SK-N-SH (cell line): Measurements from ENCODE around the gene UBE2G1. TPM values are rescaled to one million over a fixed set of nuclear protein-coding genes. Genes with fewer than 3 reads are reported as not detected.

Source experiments
- CTCF ChIA-PET: fragments of 300-600, 350-600 bp; formaldehyde crosslinking; extraction: SDS; loops from one replicate; lab custom pipeline; 2021; lab: Yijun Ruan, JAX
- POLR2A ChIA-PET: fragments of 350-600 bp; sonication (Branson Sonifier 250); formaldehyde crosslinking; extraction: SDS; loops from one replicate; lab custom pipeline; 2020; ENCODE audit warnings: antibody characterized with exemption, inconsistent platforms; lab: Yijun Ruan, JAX
- DNase-seq: peaks from one replicate; pipeline ENCODE4 v3.0.0; 2012
- H2AFZ ChIP-seq: fragments of 200-600 bp; sonication (generic); 2 replicates; pipeline ENCODE4 v1.8.1; 2016; ENCODE audit warnings: antibody characterized with exemption, mild to moderate bottlenecking, low read depth
- H3F3A ChIP-seq: fragments of 200-600 bp; sonication (generic); replicated peaks from 2 replicates; pipeline ENCODE3; 2016; ENCODE audit warnings: antibody characterized with exemption, mild to moderate bottlenecking; ENCODE audit not compliant: insufficient read depth
- H3K27ac ChIP-seq, 2 experiments: fragments of 200-500 bp in 1 of 2; fragments of 200-600 bp in 1 of 2; sonication (Bioruptor generic) in 1 of 2; sonication (generic), shearing (Covaris generic) in 1 of 2; 2 replicates each; pipeline versions ENCODE4 v1.5.1 to v1.6.1; 2014 to 2016; ENCODE audit warnings: low read depth in 2 of 2, inconsistent platforms in 1 of 2, low read length in 1 of 2, mild to moderate bottlenecking in 1 of 2, mixed read lengths in 1 of 2
- H3K27me3 ChIP-seq: fragments of 200-600 bp; sonication (generic), shearing (Covaris generic); 2 replicates; pipeline ENCODE4 v1.6.1; 2016; ENCODE audit warnings: mixed run types; ENCODE audit not compliant: insufficient read depth
- H3K36me3 ChIP-seq, 2 experiments: fragments of 200-500 bp in 1 of 2; fragments of 200-600 bp in 1 of 2; sonication (Bioruptor generic) in 1 of 2; sonication (generic) in 1 of 2; replicated peaks in 1 of 2; 2 replicates each; pipeline versions ENCODE3 to v1.5.1; 2014 to 2016; ENCODE audit warnings: low read length in 1 of 2, mild to moderate bottlenecking in 1 of 2; ENCODE audit not compliant: insufficient read depth in 2 of 2, control insufficient read depth in 1 of 2
- H3K4me1 ChIP-seq, 2 experiments: fragments of 200-500 bp in 1 of 2; fragments of 200-600 bp in 1 of 2; sonication (Bioruptor generic) in 1 of 2; sonication (generic), shearing (Covaris generic) in 1 of 2; 2 replicates each; pipeline versions ENCODE4 v1.5.1 to v1.6.1; 2014 to 2016; ENCODE audit warnings: low read depth in 1 of 2, low read length in 1 of 2, mixed run types in 1 of 2; ENCODE audit not compliant: insufficient read depth in 2 of 2, control insufficient read depth in 1 of 2
- H3K4me2 ChIP-seq: fragments of 200-600 bp; sonication (generic), shearing (Covaris generic); 2 replicates; pipeline ENCODE4 v1.6.1; 2017; ENCODE audit warnings: mixed run types
- H3K4me3 ChIP-seq, 2 experiments: fragments of 200-500 bp in 1 of 2; fragments of 200-600 bp in 1 of 2; sonication (Bioruptor generic) in 1 of 2; sonication (generic), shearing (Covaris generic) in 1 of 2; 2 replicates each; pipeline versions ENCODE4 v1.5.1 to v1.8.1; 2014 to 2016; ENCODE audit warnings: low read depth in 2 of 2, inconsistent platforms in 1 of 2, low read length in 1 of 2, mild to moderate bottlenecking in 1 of 2, mixed read lengths in 1 of 2, moderate library complexity in 1 of 2
- H3K79me2 ChIP-seq: fragments of 200-600 bp; sonication (generic); 2 replicates; pipeline ENCODE4 v1.8.1; 2017; ENCODE audit warnings: mild to moderate bottlenecking; ENCODE audit not compliant: insufficient read depth
- H3K9ac ChIP-seq: fragments of 200-600 bp; sonication (generic); 2 replicates; pipeline ENCODE4 v1.6.1; 2017; ENCODE audit warnings: mixed run types
- H3K9me2 ChIP-seq: fragments of 200-600 bp; sonication (generic); 2 replicates; pipeline ENCODE4 v1.6.1; 2017; ENCODE audit warnings: mixed run types
- H3K9me3 ChIP-seq: fragments of 200-600 bp; sonication (generic); 2 replicates; pipeline ENCODE4 v1.6.1; 2017; ENCODE audit warnings: mixed run types, mild to moderate bottlenecking, moderate library complexity
- H4K20me1 ChIP-seq: fragments of 200-600 bp; sonication (generic); 2 replicates; pipeline ENCODE4 v1.6.1; 2017; ENCODE audit warnings: mild to moderate bottlenecking, mixed run types; ENCODE audit not compliant: insufficient read depth
- EZH2phosphoT487 ChIP-seq: fragments of 200-600 bp; sonication (generic); IDR thresholded peaks from 2 replicates; pipeline ENCODE4 v1.6.1; 2017; ENCODE audit warnings: low read depth, mixed run types, mild to moderate bottlenecking, antibody characterized with exemption, moderate library complexity, borderline replicate concordance
- GATA2 ChIP-seq: sonication (generic); formaldehyde crosslinking; IDR thresholded peaks from 2 replicates; pipeline ENCODE4 v1.5.0; 2020; ENCODE audit warnings: mild to moderate bottlenecking, missing genetic modification reagents
- IRF3 ChIP-seq: fragments of 150-350 bp; IDR thresholded peaks from 2 replicates; pipeline ENCODE4 v1.6.1; 2016; ENCODE audit warnings: mild to moderate bottlenecking, low read depth, low read length
- JUND ChIP-seq: IDR thresholded peaks from 2 replicates; pipeline ENCODE4 v1.4.0; 2012
- MEF2A ChIP-seq: IDR thresholded peaks from 2 replicates; pipeline ENCODE4 v1.4.0; 2012; ENCODE audit warnings: low read depth, borderline replicate concordance
- MXI1 ChIP-seq: IDR thresholded peaks from 2 replicates; pipeline ENCODE4 v1.6.1; 2012; ENCODE audit warnings: mild to moderate bottlenecking, low read depth, low read length, improper control_type of control experiment
- NRF1 ChIP-seq: IDR thresholded peaks from 2 replicates; pipeline ENCODE4 v1.6.1; 2012; ENCODE audit warnings: low read depth, mild to moderate bottlenecking, low read length
- PBX3 ChIP-seq: IDR thresholded peaks from 2 replicates; pipeline ENCODE4; 2012
- RCOR1 ChIP-seq: fragments of 150-350 bp; IDR thresholded peaks from 2 replicates; pipeline ENCODE4 v1.6.1; 2017; ENCODE audit warnings: antibody characterized with exemption, low read length
- REST ChIP-seq: IDR thresholded peaks from 2 replicates; pipeline ENCODE4 v1.6.1; 2012; ENCODE audit warnings: mild to moderate bottlenecking, low read depth, low read length, moderate library complexity
- RXRA ChIP-seq: IDR thresholded peaks from 2 replicates; pipeline ENCODE4 v1.4.0; 2012; ENCODE audit warnings: low read depth, mild to moderate bottlenecking, borderline replicate concordance
- SMC3 ChIP-seq: IDR thresholded peaks from 2 replicates; pipeline ENCODE4 v1.6.1; 2012; ENCODE audit warnings: low read depth, low read length, improper control_type of control experiment
- TAF1 ChIP-seq: IDR thresholded peaks from 2 replicates; pipeline ENCODE4 v1.6.1; 2012; ENCODE audit warnings: low read depth, mild to moderate bottlenecking, low read length, moderate library complexity, borderline replicate concordance
- TCF12 ChIP-seq: IDR thresholded peaks from 2 replicates; pipeline ENCODE4 v1.4.0; 2012
- TEAD4 ChIP-seq: IDR thresholded peaks from 2 replicates; pipeline ENCODE4 v1.4.0; 2012; ENCODE audit warnings: mild to moderate bottlenecking, borderline replicate concordance; ENCODE audit not compliant: insufficient read depth
- ZBTB33 ChIP-seq: IDR thresholded peaks from 2 replicates; pipeline ENCODE4 v1.4.0; 2012; ENCODE audit warnings: low read depth, borderline replicate concordance
- WGBS: methylation state at CpG from one replicate; pipeline ENCODE4 v1.1.6; 2017; ENCODE audit warnings: low lambda C conversion rate; 5-methylcytosine and 5-hydroxymethylcytosine counted together
- polyA plus RNA-seq, 3 experiments: library from polyadenylated mRNA; depleted of rRNA; stranded (reverse); fragments of >200 nt; gene quantifications; 2 replicates each; pipeline ENCODE4 v1.2.3, GENCODE V29; 2012

Gene UBE2G1
- polyA plus RNA-seq, 1 of the 3 experiments (the other 2 are of a cell fraction), result 23.2 TPM

GRCh38 chr17:4272213-4272971 lies 94.1 kb downstream of the UBE2G1 start:
- Histone ChIP-seq H3K4me1 (no peaks in the 10 kb centered on the region), H3K4me2 (no peak overlapping the region), H3K9ac (no peak overlapping the region), H3K9me2 (no peaks in the 10 kb centered on the region), H3K27ac (no peak overlapping the region), H3K79me2 (peaks cover 44% of the 10 kb centered on the region; the same call in 1 of the 2 replicates), H3K9me3 (no peaks in the 10 kb centered on the region), H3K36me3 (peaks cover 27 to 43% of the 10 kb centered on the region in 2 experiments), H4K20me1 (no peaks in the 10 kb centered on the region), H3K4me3 (no peak overlapping the region)
- 80% methylated on average over 6 of the region's 6 CpGs for WGBS
- TF ChIP-seq PBX3, result no peak
- no peak for TF ChIP-seq MXI1
- no peak for TF ChIP-seq EZH2phosphoT487
- TF ChIP-seq TEAD4, result no peak
- TF ChIP-seq, all 33 proteins: peak for 0
- no peaks in the 10 kb centered on the region for H3K27me3 ChIP-seq
- H2AFZ ChIP-seq, result no peak overlapping the region
- POLR2A ChIA-PET, result no interaction called here
- no peak for DNase-seq
- CTCF ChIA-PET, result interaction anchor here (0.7 to 1.1 kb wide), 2 partner anchors 21 to 31 kb away, joined by 3 to 4 read pairs; no protein-coding TSS in a partner anchor
- no peaks in the 10 kb centered on the region for H3F3A ChIP-seq

GRCh38 chr17:4270736-4271135 lies 95.7 kb downstream of the UBE2G1 start:
- no peaks in the 10 kb centered on the region for H3K9me2 ChIP-seq
- H3K36me3 ChIP-seq, result peaks cover 19 to 40% of the 10 kb centered on the region in 2 experiments
- no peaks in the 10 kb centered on the region for H3K4me1 ChIP-seq
- no peak for DNase-seq
- no peaks in the 10 kb centered on the region for H3K27me3 ChIP-seq
- H2AFZ ChIP-seq, result no peak overlapping the region
- H3K79me2 ChIP-seq, result peaks cover 27% of the 10 kb centered on the region; the same call in 1 of the 2 replicates
- ChIA-PET POLR2A (no interaction called here), CTCF (no interaction called here)
- 81% methylated on average over 3 of the region's 3 CpGs for WGBS
- H3F3A ChIP-seq, result peaks cover 4% of the 10 kb centered on the region
- no peaks in the 10 kb centered on the region for H3K9me3 ChIP-seq
- H3K4me3 ChIP-seq, result no peak overlapping the region
- no peak overlapping the region for H3K9ac ChIP-seq
- H4K20me1 ChIP-seq, result no peaks in the 10 kb centered on the region
- H3K27ac ChIP-seq, result no peak overlapping the region
- no peak overlapping the region for H3K4me2 ChIP-seq
- TF ChIP-seq RXRA (no peak), ZBTB33 (no peak), TEAD4 (no peak), TAF1 (no peak), TCF12 (no peak), SMC3 (no peak), JUND (no peak), NRF1 (no peak), EZH2phosphoT487 (no peak), RCOR1 (no peak), GATA2 (CRISPR knock-in tag) (no peak), MEF2A (no peak), IRF3 (no peak), REST (no peak), PBX3 (no peak)
